Jurkat, Clone E6-1 (cell line): ENCODE data around the gene GABRR1. TPM values are rescaled to one million over a fixed set of nuclear protein-coding genes. Genes with fewer than 3 reads are reported as not detected.
A peak's percentile ranks its signal among the peaks of the same experiment; 100 is the strongest.
"Not testable (repeated sequence)": the region's sequence is repeated elsewhere in the genome, so short reads cannot be mapped to it uniquely, and the experiment has no call there.

Source experiments
- DNase-seq: peaks from one replicate; pipeline ENCODE4 v3.0.0-alpha.2; 2011; ENCODE audit warnings: low read depth, low spot score
- H3K4me3 ChIP-seq: 2 replicates; pipeline ENCODE4 v1.5.1; 2011; ENCODE audit warnings: mild to moderate bottlenecking, low read length, control low read depth, moderate library complexity
- polyA plus RNA-seq: library from polyadenylated mRNA; unstranded; fragments of >200 nt; gene quantifications from one replicate; pipeline ENCODE4 v1.2.1, GENCODE V29; 2012; ENCODE audit warnings: missing spikeins; ENCODE audit not compliant: insufficient read length, insufficient read depth

The GABRR1 gene
- polyA plus RNA-seq = not detected

GRCh38 chr6:89217299-89217910, at the start of gene GABRR1:
TSS of gene GABRR1 (minus strand) at chr6:89217358. CDS start at chr6:89217322, 36 bp downstream.
- no peak for DNase-seq
- H3K4me3 ChIP-seq = no peak within 1 kb of the TSS

GRCh38 chr6:89264296-89264695, 47.1 kb upstream of the GABRR1 start:
- H3K4me3 ChIP-seq = no peak overlapping the region
- DNase-seq = no peak

- H3K4me3 ChIP-seq = no peak overlapping the region
- DNase-seq = peak; percentile 69
Observed at GRCh38 chr6:89260832-89261231, 43.7 kb upstream of the GABRR1 start.

GRCh38 chr6:89260310-89260709, 43.2 kb upstream of the GABRR1 start:
- DNase-seq = no peak
- H3K4me3 ChIP-seq = no peak overlapping the region

GRCh38 chr6:89258912-89259311, 41.8 kb upstream of the GABRR1 start:
- no peak for DNase-seq
- no peak overlapping the region for H3K4me3 ChIP-seq

GRCh38 chr6:89257781-89258180, 40.6 kb upstream of the GABRR1 start:
- no peak for DNase-seq
- H3K4me3 ChIP-seq = no peak overlapping the region

- no peak for DNase-seq
- no peak overlapping the region for H3K4me3 ChIP-seq
Observed at GRCh38 chr6:89257346-89257745, 40.2 kb upstream of the GABRR1 start.

GRCh38 chr6:89255417-89255816, 38.3 kb upstream of the GABRR1 start:
- no peak for DNase-seq
- no peak overlapping the region for H3K4me3 ChIP-seq

GRCh38 chr6:89254569-89254968, 37.4 kb upstream of the GABRR1 start:
- H3K4me3 ChIP-seq = no peak overlapping the region
- DNase-seq = no peak

GRCh38 chr6:89252907-89253306, 35.7 kb upstream of the GABRR1 start:
- no peak for DNase-seq

GRCh38 chr6:89251976-89252375, 34.8 kb upstream of the GABRR1 start:
- DNase-seq = no peak
- no peak overlapping the region for H3K4me3 ChIP-seq

More at GRCh38 chr6:89252907-89253306, 35.7 kb upstream of the GABRR1 start:
- no peak overlapping the region for H3K4me3 ChIP-seq

GRCh38 chr6:89251170-89251569, 34.0 kb upstream of the GABRR1 start:
- H3K4me3 ChIP-seq = no peak overlapping the region
- no peak for DNase-seq

GRCh38 chr6:89250239-89250638, 33.1 kb upstream of the GABRR1 start:
- DNase-seq = no peak
- no peak overlapping the region for H3K4me3 ChIP-seq

- H3K4me3 ChIP-seq = no peak overlapping the region
Observed at GRCh38 chr6:89244241-89244985, 27.3 kb upstream of the GABRR1 start.

GRCh38 chr6:89243331-89243629, 26.1 kb upstream of the GABRR1 start:
- H3K4me3 ChIP-seq = no peak overlapping the region
- DNase-seq = no peak

More at GRCh38 chr6:89244241-89244985, 27.3 kb upstream of the GABRR1 start:
- DNase-seq = no peak

GRCh38 chr6:89242574-89243330, 25.6 kb upstream of the GABRR1 start:
- H3K4me3 ChIP-seq = no peak overlapping the region

GRCh38 chr6:89239338-89239737, 22.2 kb upstream of the GABRR1 start:
- no peak overlapping the region for H3K4me3 ChIP-seq
- DNase-seq = peak; percentile 80

More at GRCh38 chr6:89242574-89243330, 25.6 kb upstream of the GABRR1 start:
- peak; percentile 27 for DNase-seq

- DNase-seq = no peak
- H3K4me3 ChIP-seq = no peak overlapping the region
Observed at GRCh38 chr6:89237158-89237557, 20.0 kb upstream of the GABRR1 start.

- DNase-seq = not testable (repeated sequence)
Observed at GRCh38 chr6:89233605-89234004, 16.4 kb upstream of the GABRR1 start.

GRCh38 chr6:89222712-89223039, 5.5 kb upstream of the GABRR1 start:
- H3K4me3 ChIP-seq = no peak overlapping the region
- DNase-seq = no peak

More at GRCh38 chr6:89233605-89234004, 16.4 kb upstream of the GABRR1 start:
- not testable (repeated sequence) for H3K4me3 ChIP-seq
